ENCODE results near the gene FGD2. TPM values are rescaled to one million over a fixed set of nuclear protein-coding genes. Genes with fewer than 3 reads are reported as not detected.

Gene FGD2
- total RNA-seq, 2 donors from 2014 or later, result 3.4 to 17.9 TPM

DNA sequence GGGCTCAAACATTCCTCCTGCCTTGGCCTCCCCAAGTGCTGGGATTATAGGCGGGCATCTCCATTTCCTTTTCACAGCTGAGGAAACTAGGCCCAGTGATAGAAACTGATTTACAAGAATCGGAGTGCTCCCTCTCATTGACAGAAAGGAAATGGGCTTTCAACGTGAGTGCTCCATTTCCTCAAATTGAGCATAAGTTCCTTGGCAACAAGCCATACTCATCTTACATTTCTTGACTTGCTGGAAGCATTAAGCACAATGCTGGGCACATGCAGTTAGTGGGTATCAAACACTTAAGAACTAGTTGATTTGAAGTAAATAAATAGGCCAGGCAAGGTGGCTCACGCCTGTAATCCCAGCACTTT lies 54.7 kb downstream of the FGD2 start:
- H3K9me3 ChIP-seq, result no peaks in the 10 kb centered on the region
- H3K27ac ChIP-seq, result peak overlapping the region; percentile 45 to 76
- H3K4me3 ChIP-seq, result no peak overlapping the region
- H3K36me3 ChIP-seq, result no peaks in the 10 kb centered on the region
- no peak for TF ChIP-seq POLR2A (IDR thresholded peaks at IDR 0.05)
- no peak for TF ChIP-seq POLR2AphosphoS5 (IDR thresholded peaks at IDR 0.05)
- TF ChIP-seq, protein P1, sequence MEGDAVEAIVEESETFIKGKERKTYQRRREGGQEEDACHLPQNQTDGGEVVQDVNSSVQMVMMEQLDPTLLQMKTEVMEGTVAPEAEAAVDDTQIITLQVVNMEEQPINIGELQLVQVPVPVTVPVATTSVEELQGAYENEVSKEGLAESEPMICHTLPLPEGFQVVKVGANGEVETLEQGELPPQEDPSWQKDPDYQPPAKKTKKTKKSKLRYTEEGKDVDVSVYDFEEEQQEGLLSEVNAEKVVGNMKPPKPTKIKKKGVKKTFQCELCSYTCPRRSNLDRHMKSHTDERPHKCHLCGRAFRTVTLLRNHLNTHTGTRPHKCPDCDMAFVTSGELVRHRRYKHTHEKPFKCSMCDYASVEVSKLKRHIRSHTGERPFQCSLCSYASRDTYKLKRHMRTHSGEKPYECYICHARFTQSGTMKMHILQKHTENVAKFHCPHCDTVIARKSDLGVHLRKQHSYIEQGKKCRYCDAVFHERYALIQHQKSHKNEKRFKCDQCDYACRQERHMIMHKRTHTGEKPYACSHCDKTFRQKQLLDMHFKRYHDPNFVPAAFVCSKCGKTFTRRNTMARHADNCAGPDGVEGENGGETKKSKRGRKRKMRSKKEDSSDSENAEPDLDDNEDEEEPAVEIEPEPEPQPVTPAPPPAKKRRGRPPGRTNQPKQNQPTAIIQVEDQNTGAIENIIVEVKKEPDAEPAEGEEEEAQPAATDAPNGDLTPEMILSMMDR (IDR thresholded peaks at IDR 0.05), result no peak
- intact Hi-C loops (cut with DNase I), result no loop called here
- 82% methylated on average over 4 of the region's 4 CpGs for WGBS
- no peaks in the 10 kb centered on the region for H3K27me3 ChIP-seq (replicated peaks; ENCODE audit: insufficient read depth)
- no peaks in the 10 kb centered on the region for H3K4me1 ChIP-seq (replicated peaks)
- no peak for DNase-seq (ENCODE audit: low spot score)

DNA sequence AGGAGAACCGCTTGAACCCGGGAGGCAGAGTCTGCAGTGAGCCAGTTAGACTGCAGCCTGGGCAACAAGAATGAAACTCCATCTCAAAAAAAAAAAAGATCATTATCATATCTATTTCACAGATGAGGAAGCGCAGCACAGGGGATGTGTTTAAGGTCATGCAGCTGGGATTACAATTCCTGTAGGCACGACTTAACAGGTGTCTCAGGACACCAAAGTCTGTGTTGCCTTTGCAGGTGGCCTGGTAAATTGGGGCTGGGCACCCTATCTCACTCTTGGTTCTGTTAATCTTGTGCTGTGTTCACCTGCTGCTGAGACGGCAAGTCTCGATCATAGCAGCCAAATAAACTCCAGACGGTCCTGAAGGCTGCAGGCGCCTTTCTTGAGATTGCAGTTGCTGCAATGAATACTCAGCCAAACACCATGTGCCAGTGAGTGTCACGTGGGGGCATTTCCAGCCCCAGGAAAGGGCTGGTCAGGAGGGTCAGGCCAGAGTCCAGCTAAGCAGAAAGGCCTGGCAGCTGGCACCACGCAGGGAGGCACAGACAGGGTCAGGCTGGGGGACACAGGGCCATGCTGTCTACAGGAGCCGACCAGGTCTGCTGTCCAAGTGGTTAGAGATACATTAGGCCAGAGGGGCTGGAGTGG lies 55.8 kb downstream of the FGD2 start:
- no peak for TF ChIP-seq POLR2AphosphoS5 (IDR thresholded peaks at IDR 0.05)
- TF ChIP-seq, protein P1 (IDR thresholded peaks at IDR 0.05), result no peak
- no peak for TF ChIP-seq POLR2A (IDR thresholded peaks at IDR 0.05)
- Histone ChIP-seq H3K4me3 (no peak overlapping the region), H3K4me1 (replicated peaks) (no peaks in the 10 kb centered on the region), H3K9me3 (no peaks in the 10 kb centered on the region), H3K36me3 (no peaks in the 10 kb centered on the region), H3K27ac (no peak overlapping the region), H3K27me3 (replicated peaks; ENCODE audit: insufficient read depth) (no peaks in the 10 kb centered on the region)
- no peak for DNase-seq (ENCODE audit: low spot score)
- WGBS, result 92% methylated on average over 10 of the region's 11 CpGs
- intact Hi-C loops (cut with DNase I), result no loop called here

DNA sequence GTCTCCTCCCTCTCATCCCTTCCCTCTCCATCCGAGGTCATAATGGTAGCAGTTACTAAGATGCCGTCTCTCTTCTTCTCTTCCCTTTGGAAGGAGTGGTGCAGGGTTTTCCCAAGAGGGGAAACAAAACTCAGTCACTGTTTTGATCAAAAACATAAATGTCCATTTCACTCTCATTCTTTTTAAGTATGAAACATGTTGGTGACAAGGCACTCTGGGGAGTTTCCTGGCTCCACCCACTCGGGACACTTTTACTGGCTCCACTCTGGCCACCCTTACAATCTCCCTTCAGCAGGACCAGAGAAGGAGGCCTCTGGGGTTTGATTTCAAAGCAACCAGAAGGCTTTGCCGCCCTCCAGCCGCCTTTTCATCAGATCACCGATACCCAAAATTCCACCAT lies 57.0 kb downstream of the FGD2 start:
- DNase-seq (ENCODE audit: low spot score), result no peak
- intact Hi-C loops (cut with DNase I), result no loop called here

DNA sequence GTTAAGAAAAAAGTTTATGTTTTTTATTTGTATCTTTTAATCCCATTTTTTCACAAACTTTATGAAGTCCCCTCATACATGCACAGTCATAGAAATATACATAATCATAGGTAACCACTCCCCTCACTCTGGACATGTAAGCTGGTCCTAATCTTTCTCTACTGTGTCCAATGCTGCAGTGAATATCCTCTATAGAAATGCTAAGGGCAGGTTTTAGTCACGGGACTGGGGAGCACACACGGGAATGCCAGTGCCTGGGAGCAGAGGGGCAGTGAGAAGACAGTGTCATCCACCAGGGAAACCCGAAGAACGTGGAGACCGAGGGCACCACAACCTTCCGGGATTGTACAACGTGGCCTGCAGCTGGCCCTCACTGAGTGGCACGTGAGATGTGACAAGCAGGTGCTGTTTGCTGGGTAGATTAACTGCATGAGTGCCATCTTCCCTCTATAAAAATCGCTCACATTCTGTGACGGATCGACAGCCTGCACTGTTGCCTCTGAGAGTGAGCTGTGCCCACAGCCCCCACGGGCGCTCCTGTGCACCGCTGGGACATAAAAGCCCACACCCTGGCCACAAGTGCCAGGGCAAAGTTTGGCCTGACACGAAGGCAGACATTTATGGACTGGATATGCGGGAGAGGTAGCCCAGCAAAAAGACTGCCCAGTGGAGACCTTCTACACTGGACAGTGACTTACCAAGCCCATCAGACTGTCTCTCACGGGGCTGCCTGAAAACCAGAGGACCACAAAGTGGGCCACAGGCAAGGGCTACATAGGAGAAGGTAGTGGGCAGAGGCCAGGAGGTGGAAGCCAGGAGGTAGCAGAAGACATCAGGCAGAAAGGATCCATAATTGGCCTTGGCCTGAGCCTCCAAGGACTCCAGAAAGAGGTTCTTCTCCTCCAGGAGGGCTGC lies 63.2 kb downstream of the FGD2 start:
- Histone ChIP-seq H3K4me1 (replicated peaks) (no peaks in the 10 kb centered on the region), H3K4me3 (no peak overlapping the region), H3K27me3 (replicated peaks; ENCODE audit: insufficient read depth) (no peaks in the 10 kb centered on the region), H3K27ac (no peak overlapping the region), H3K9me3 (no peaks in the 10 kb centered on the region), H3K36me3 (no peaks in the 10 kb centered on the region)
- TF ChIP-seq POLR2AphosphoS5 (IDR thresholded peaks at IDR 0.05), result no peak
- no peak for TF ChIP-seq POLR2A (IDR thresholded peaks at IDR 0.05)
- TF ChIP-seq, protein P1 (IDR thresholded peaks at IDR 0.05), result no peak
- WGBS, result 78% methylated on average over 17 of the region's 17 CpGs
- intact Hi-C loops (cut with DNase I), result no loop called here
- no peak for DNase-seq (ENCODE audit: low spot score)

More for the DNA sequence above, 57.0 kb downstream of the FGD2 start:
- 82% methylated on average over 6 of the region's 6 CpGs for WGBS
- no peak overlapping the region for H3K27ac ChIP-seq
- H3K4me1 ChIP-seq (replicated peaks), result no peaks in the 10 kb centered on the region
- TF ChIP-seq POLR2AphosphoS5 (IDR thresholded peaks at IDR 0.05), result no peak
- no peak for TF ChIP-seq POLR2A (IDR thresholded peaks at IDR 0.05)
- TF ChIP-seq, protein P1 (IDR thresholded peaks at IDR 0.05), result no peak
- H3K4me3 ChIP-seq, result no peak overlapping the region
- no peaks in the 10 kb centered on the region for H3K27me3 ChIP-seq (replicated peaks; ENCODE audit: insufficient read depth)
- no peaks in the 10 kb centered on the region for H3K9me3 ChIP-seq
- H3K36me3 ChIP-seq, result no peaks in the 10 kb centered on the region

Measured in prostate gland (tissue), 2 donors.